ENCODE data around the gene LHPP.
A peak's percentile ranks its signal among the peaks of the same experiment; 100 is the strongest.
"Not testable (repeated sequence)": the region's sequence is repeated elsewhere in the genome, so short reads cannot be mapped to it uniquely, and the experiment has no call there.

The LHPP gene

GRCh38 chr10:124461642-124462347, at the start of gene LHPP:
TSS of gene LHPP (plus strand) at chr10:124461823. CDS start at chr10:124461863, 40 bp downstream.
- DNase-seq (ENCODE audit: low read depth), result peak; percentile 82

- no peak for DNase-seq (ENCODE audit: low read depth)
Observed at GRCh38 chr10:124414076-124414475, 47.5 kb upstream of the LHPP start.

GRCh38 chr10:124415210-124415609, 46.4 kb upstream of the LHPP start:
- no peak for DNase-seq (ENCODE audit: low read depth)

- no peak for DNase-seq (ENCODE audit: low read depth)
Observed at GRCh38 chr10:124416733-124417132, 44.9 kb upstream of the LHPP start.

- peak; percentile 67 for DNase-seq (ENCODE audit: low read depth)
Observed at GRCh38 chr10:124417895-124418725, 43.5 kb upstream of the LHPP start.

- peak; percentile 97 for DNase-seq (ENCODE audit: low read depth)
Observed at GRCh38 chr10:124418726-124419501, 42.7 kb upstream of the LHPP start, which contains the start of gene OAT. TSS of gene OAT (minus strand) at chr10:124418923. CDS start at chr10:124412171, 6,752 bp downstream.

- no peak for DNase-seq (ENCODE audit: low read depth)
Observed at GRCh38 chr10:124419635-124420034, 42.0 kb upstream of the LHPP start.

- DNase-seq (ENCODE audit: low read depth), result no peak
Observed at GRCh38 chr10:124420254-124420653, 41.4 kb upstream of the LHPP start.

- no peak for DNase-seq (ENCODE audit: low read depth)
Observed at GRCh38 chr10:124422742-124423141, 38.9 kb upstream of the LHPP start.

- no peak for DNase-seq (ENCODE audit: low read depth)
Observed at GRCh38 chr10:124423813-124424212, 37.8 kb upstream of the LHPP start.

GRCh38 chr10:124425227-124425962, 36.2 kb upstream of the LHPP start:
- no peak for DNase-seq (ENCODE audit: low read depth)

GRCh38 chr10:124428207-124428777, 33.3 kb upstream of the LHPP start:
- DNase-seq (ENCODE audit: low read depth), result no peak

- DNase-seq (ENCODE audit: low read depth), result no peak
Observed at GRCh38 chr10:124429576-124429975, 32.0 kb upstream of the LHPP start.

- no peak for DNase-seq (ENCODE audit: low read depth)
Observed at GRCh38 chr10:124430077-124430476, 31.5 kb upstream of the LHPP start.

GRCh38 chr10:124433461-124433860, 28.2 kb upstream of the LHPP start:
- no peak for DNase-seq (ENCODE audit: low read depth)

- not testable (repeated sequence) for DNase-seq (ENCODE audit: low read depth)
Observed at GRCh38 chr10:124435683-124436082, 25.9 kb upstream of the LHPP start.

GRCh38 chr10:124436191-124436638, 25.4 kb upstream of the LHPP start:
- peak; percentile 62 for DNase-seq (ENCODE audit: low read depth)

- DNase-seq (ENCODE audit: low read depth), result not testable (repeated sequence)
Observed at GRCh38 chr10:124441694-124442093, 19.9 kb upstream of the LHPP start.

- DNase-seq (ENCODE audit: low read depth), result no peak
Observed at GRCh38 chr10:124446830-124447750, 14.5 kb upstream of the LHPP start.

Measured in ELR (cell line).